Fibroblast of pulmonary artery (primary cell): ENCODE results near the gene KCNC2.

Experiments used
- DNase-seq: peaks from one replicate; pipeline ENCODE4 v3.0.0-alpha.2; 2010; ENCODE audit warnings: low read depth
- H3K4me3 ChIP-seq: replicated peaks from 2 replicates; pipeline ENCODE4 v1.5.1; 2011; ENCODE audit warnings: low read depth, mild to moderate bottlenecking, control low read depth, low read length, moderate library complexity
- TF ChIP-seq, protein P1 (sequence below): IDR thresholded peaks from 2 replicates; pipeline ENCODE4 v1.5.1; 2011; ENCODE audit warnings: mild to moderate bottlenecking, control low read depth, low read length, inconsistent platforms; ENCODE audit errors: missing control alignments

The KCNC2 gene

DNA sequence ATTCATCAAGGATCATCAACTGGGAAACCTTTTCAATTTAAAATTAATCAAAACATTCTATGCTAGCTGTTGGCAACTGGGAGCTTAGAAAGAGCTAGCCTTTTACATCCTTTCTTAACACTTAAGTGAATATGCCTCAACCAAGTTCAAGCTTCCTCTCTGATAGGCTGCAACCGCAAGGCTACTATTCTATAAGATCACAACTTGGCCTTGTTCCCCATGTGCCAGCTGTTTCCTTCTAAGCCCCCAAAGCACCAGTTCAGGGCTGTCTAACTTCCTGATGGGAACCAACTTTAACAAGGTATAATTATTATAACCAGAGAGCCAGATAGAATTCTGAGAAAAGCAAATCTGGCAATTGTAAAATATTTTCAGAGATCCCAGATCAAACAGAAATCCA, 37.0 kb downstream of the KCNC2 start:
- TF ChIP-seq, protein P1, sequence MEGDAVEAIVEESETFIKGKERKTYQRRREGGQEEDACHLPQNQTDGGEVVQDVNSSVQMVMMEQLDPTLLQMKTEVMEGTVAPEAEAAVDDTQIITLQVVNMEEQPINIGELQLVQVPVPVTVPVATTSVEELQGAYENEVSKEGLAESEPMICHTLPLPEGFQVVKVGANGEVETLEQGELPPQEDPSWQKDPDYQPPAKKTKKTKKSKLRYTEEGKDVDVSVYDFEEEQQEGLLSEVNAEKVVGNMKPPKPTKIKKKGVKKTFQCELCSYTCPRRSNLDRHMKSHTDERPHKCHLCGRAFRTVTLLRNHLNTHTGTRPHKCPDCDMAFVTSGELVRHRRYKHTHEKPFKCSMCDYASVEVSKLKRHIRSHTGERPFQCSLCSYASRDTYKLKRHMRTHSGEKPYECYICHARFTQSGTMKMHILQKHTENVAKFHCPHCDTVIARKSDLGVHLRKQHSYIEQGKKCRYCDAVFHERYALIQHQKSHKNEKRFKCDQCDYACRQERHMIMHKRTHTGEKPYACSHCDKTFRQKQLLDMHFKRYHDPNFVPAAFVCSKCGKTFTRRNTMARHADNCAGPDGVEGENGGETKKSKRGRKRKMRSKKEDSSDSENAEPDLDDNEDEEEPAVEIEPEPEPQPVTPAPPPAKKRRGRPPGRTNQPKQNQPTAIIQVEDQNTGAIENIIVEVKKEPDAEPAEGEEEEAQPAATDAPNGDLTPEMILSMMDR: no peak
- no peak for DNase-seq
- no peak overlapping the region for H3K4me3 ChIP-seq

GRCh38 chr12:75170640-75171185, 38.9 kb downstream of the KCNC2 start:
- TF ChIP-seq, protein P1: no peak
- H3K4me3 ChIP-seq: no peak overlapping the region
- no peak for DNase-seq

DNA sequence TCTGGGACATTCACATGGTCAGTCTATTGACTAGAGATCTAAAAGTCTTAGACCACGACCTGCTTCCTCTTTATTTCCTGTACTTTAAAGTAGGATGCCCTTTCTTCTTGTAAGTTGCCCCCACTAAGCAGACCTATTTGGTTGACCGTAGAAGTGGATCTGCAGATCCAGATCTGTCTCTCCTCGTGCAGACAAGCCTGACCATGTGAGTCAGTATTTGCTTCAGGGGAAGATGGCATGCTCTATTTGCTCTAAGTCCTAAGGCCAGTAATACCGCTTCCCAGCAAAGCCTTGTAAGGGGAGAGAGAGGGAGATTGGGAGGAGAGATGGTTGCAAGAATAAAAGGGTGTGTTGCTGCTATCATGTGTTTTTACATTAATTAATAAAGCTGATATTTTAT, 46.8 kb downstream of the KCNC2 start:
- DNase-seq: no peak
- TF ChIP-seq, protein P1: no peak
- H3K4me3 ChIP-seq: no peak overlapping the region

- H3K4me3 ChIP-seq: no peak overlapping the region
- no peak for DNase-seq
- TF ChIP-seq, protein P1: no peak
These were observed 48.2 kb downstream of the KCNC2 start for GRCh38 chr12:75161488-75161887.

DNA sequence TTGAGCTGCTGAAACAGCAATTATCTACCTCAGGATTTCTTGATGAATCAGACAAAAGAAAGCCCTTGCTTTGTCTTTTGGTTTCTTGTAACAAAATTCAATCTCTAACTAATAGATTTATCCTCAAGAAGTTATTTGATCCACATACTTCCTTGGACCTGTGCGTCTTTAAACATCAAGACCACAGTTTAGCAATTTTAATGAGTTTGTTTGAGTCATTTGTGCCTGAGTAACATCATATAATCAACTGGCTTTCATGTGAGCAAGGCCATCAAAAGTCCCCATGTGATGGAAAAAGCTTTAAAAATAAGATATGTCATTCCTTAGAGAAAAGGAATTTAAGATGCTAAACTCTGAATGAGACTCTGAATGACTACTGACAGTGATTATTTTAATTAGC, 52.3 kb downstream of the KCNC2 start:
- TF ChIP-seq, protein P1: no peak
- no peak for DNase-seq
- no peak overlapping the region for H3K4me3 ChIP-seq

GRCh38 chr12:75155962-75156361, 53.7 kb downstream of the KCNC2 start:
- H3K4me3 ChIP-seq: no peak overlapping the region
- TF ChIP-seq, protein P1: no peak
- DNase-seq: no peak

DNA sequence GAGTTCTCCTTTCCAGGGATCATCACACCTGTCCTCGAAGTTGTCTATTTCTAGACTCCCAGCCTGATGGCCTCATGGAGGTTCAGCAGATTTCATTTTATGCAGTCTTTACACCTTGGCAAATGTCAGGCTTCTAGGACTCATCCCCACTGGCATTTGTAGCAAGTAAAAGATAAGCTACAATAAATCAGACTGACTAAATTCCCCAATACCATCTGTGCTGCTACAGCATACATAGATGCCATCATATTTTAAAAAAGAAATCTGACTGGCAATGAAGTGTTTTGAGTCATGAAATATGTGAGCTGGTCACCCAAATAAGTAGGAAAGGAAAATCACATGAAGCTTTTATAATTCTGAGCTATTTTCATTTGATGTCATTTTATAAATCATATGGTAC, 55.3 kb downstream of the KCNC2 start:
- H3K4me3 ChIP-seq: no peak overlapping the region
- TF ChIP-seq, protein P1: no peak
- DNase-seq: no peak
